T-helper 2 cell treated with Interferon-gamma antibody and Interleukin-4, amounts not matched to agents 5 μg/mL and 100 μg/mL, for 36 hours (primary cell): Measurements from ENCODE around the gene SETD1B.

Experiments used
- DNase-seq: peaks from one replicate; pipeline ENCODE4 v3.0.0; 2021; ENCODE audit warnings: low spot score
- H3K27ac Mint-ChIP-seq: one replicate; pipeline ENCODE4 v1.8.0; 2021; ENCODE audit warnings: mild to moderate bottlenecking, mixed read lengths
- H3K27me3 Mint-ChIP-seq: one replicate; pipeline ENCODE4 v1.8.0; 2021; ENCODE audit warnings: low read depth, mixed read lengths
- H3K36me3 Mint-ChIP-seq: one replicate; pipeline ENCODE4 v1.8.0; 2021; ENCODE audit warnings: low read depth, mixed read lengths
- H3K4me1 Mint-ChIP-seq: one replicate; pipeline ENCODE4 v1.8.0; 2021; ENCODE audit warnings: low read depth, mixed read lengths
- H3K4me3 Mint-ChIP-seq: one replicate; pipeline ENCODE4 v1.8.0; 2022; ENCODE audit warnings: mild to moderate bottlenecking, moderate library complexity, mixed read lengths
- H3K9me3 Mint-ChIP-seq: one replicate; pipeline ENCODE4 v1.8.0; 2021; ENCODE audit warnings: mixed read lengths

SETD1B gene

DNA sequence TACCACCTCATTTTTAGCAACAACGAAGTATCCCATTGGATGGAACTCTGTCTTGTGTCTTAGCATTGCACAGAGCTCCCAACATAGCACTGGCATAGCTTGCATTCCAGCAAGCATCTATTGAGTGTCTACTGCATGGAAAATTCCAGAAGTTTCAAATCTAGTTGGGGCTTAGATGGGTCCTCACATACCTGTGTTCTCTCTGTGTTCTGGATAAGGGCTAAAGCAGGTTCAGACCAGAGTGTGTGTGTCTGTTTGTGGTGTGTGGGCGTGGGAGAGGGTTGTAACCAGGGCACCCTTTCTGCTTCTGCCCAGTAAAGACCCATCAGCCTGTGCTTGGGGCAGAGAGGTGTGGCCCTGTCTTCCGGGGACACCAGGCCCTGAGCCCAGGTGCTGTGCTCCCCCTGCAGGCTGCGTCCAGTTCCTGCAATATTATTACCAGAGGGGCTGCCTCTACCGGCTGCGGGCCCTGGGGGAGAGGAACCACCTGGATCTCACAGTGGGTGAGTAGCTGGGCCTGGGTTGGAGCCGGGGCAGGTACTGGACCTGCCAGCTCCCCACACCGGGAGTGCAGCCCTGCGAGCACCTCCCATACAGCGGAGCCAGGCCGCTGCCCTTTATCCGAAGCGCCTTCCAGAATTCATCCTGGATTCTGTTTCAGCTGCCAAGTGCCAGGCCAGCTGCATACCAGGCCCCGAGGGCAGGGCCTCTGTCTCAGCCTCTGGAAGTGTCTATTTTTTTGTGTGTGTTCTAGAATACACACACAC, 30.6 kb upstream of the SETD1B start:
- peak overlapping the region; percentile 41 for H3K27ac Mint-ChIP-seq
- no peaks in the 10 kb centered on the region for H3K9me3 Mint-ChIP-seq
- peaks cover 6% of the 10 kb centered on the region for H3K4me1 Mint-ChIP-seq

GRCh38 chr12:121774968-121775474, 28.8 kb upstream of the SETD1B start:
- no peak for DNase-seq
- Mint-ChIP-seq H3K27me3 (no peaks in the 10 kb centered on the region), H3K4me3 (no peak overlapping the region), H3K9me3 (no peaks in the 10 kb centered on the region), H3K27ac (peak overlapping the region; percentile 36), H3K4me1 (peaks cover 6% of the 10 kb centered on the region), H3K36me3 (peaks cover 15% of the 10 kb centered on the region)

More for the DNA sequence above, 30.6 kb upstream of the SETD1B start:
- Mint-ChIP-seq H3K27me3 (no peaks in the 10 kb centered on the region), H3K36me3 (no peaks in the 10 kb centered on the region), H3K4me3 (no peak overlapping the region)
- peak; percentile 75 for DNase-seq

DNA sequence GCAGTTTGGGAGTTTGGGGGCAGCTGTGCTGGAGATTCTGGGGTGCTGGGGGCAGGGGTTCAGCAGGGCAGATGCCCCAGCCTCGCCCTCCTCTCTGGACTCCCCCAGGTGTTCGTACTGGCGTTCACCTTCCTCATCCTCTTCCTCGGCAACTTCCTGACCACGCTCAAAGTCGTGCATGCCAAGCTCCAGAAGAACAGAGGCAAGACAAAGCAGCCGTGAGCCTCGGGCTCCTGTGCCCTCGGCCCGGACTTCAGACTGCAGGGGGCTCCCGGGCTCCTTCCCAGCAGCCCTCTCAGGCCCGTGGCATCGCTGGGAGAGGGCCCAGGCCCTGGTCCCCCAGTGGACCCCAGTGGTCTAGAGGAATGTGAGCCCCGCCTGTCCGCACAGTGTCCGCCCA, 28.3 kb upstream of the SETD1B start:
- Mint-ChIP-seq H3K4me1 (peaks cover 6% of the 10 kb centered on the region), H3K36me3 (peaks cover 19% of the 10 kb centered on the region), H3K27me3 (no peaks in the 10 kb centered on the region), H3K9me3 (no peaks in the 10 kb centered on the region), H3K4me3 (no peak overlapping the region), H3K27ac (no peak overlapping the region)
- no peak for DNase-seq

GRCh38 chr12:121776190-121777098, 27.4 kb upstream of the SETD1B start:
- Mint-ChIP-seq H3K4me1 (peaks cover 11% of the 10 kb centered on the region), H3K36me3 (peaks cover 20% of the 10 kb centered on the region), H3K27me3 (no peaks in the 10 kb centered on the region), H3K4me3 (no peak overlapping the region), H3K27ac (no peak overlapping the region), H3K9me3 (no peaks in the 10 kb centered on the region)
- DNase-seq = peak; percentile 74

DNA sequence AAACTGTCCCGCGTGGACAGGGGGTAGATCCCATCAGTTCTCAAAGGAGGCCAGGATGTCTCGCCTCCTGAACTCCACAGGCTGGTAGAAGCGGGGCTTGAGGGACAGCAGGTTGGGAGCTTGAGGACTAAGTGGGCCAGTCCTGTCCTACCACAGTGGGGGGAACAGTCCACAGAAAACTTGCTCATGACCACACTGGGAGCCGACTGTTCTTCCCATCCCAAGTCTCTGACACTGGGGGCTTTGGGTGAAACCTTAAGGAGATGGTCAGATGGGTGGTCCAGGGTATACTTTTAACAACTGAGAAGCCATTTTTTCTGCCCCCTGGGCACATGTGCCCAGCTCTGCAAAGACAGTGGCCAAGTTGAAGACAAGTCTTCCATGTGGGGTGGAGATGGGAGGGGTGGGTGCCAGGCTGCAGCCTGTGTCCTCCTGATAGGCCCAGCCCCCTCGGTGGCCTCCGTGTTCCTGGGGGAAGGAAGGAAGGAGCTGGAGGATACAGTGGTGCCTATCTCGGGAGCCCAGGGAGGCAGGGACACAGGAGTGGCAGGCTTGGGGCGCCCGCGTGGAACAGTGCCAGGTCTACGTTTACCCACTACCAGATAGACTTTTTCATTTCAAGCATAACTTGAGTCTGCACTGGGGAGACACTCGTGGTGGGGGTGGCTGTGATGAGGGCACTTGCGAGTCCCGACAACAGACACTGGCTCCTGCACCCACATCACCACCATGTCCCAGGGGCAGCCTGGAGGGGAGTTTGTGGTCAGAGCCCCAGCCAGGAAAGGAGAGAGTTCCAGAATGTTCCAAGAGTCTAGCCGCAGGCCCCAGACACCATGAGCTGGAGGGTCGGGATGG, 25.0 kb upstream of the SETD1B start:
- H3K4me3 Mint-ChIP-seq = no peak overlapping the region
- H3K27ac Mint-ChIP-seq = peak overlapping the region; percentile 45
- DNase-seq = no peak
- H3K27me3 Mint-ChIP-seq = no peaks in the 10 kb centered on the region
- H3K4me1 Mint-ChIP-seq = peaks cover 21% of the 10 kb centered on the region
- H3K36me3 Mint-ChIP-seq = peaks cover 32% of the 10 kb centered on the region
- no peaks in the 10 kb centered on the region for H3K9me3 Mint-ChIP-seq

DNA sequence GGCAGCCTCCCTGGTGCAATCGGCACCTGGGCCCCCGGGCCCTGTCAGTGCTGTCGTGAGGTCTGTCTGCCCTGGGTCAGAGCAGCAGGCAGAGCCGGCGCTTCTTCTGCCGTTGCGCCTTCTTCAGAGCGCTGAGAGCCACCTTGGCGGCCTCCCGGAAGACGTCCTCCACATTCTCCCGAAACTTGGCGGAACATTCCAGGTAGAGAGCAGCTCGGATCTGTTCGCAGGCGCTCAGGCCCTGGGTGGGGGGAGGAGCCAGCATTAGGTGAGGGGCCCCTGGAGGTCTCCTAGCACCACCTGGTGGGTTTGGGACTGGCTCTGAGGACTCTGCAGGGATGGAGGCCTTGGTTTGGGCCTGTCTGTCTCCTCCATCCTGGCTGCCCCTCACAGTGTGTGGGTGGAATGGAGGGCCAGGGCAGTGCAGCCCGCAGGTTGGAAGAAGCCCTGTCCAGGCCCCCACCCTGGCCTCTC, 24.4 kb upstream of the SETD1B start:
- Mint-ChIP-seq H3K4me1 (peaks cover 27% of the 10 kb centered on the region), H3K9me3 (no peaks in the 10 kb centered on the region)

DNA sequence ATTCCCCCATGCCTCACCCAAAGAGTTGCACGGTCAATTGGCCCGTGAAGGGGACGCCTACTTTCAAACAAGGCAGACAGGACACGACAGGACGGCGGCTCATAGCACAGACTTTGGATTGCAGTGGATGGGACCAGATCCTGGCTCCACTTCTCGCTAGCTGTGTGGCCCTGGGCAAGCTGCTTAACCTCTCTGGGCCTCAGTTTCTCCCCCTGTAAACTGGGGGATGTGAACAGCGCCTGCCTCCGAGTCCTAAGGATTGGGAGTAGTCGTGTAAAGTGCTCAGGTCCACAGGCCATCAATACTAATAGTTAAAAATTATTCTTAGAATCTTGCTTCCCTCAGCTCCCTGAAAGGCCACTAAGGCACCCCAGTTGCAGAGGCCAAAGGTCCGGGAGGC, 23.4 kb upstream of the SETD1B start:
- H3K9me3 Mint-ChIP-seq = no peaks in the 10 kb centered on the region
- H3K36me3 Mint-ChIP-seq = peaks cover 41% of the 10 kb centered on the region
- no peak overlapping the region for H3K4me3 Mint-ChIP-seq

More for the DNA sequence above, 24.4 kb upstream of the SETD1B start:
- no peak overlapping the region for H3K4me3 Mint-ChIP-seq
- no peak overlapping the region for H3K27ac Mint-ChIP-seq
- peaks cover 36% of the 10 kb centered on the region for H3K36me3 Mint-ChIP-seq
- no peaks in the 10 kb centered on the region for H3K27me3 Mint-ChIP-seq
- DNase-seq = no peak

DNA sequence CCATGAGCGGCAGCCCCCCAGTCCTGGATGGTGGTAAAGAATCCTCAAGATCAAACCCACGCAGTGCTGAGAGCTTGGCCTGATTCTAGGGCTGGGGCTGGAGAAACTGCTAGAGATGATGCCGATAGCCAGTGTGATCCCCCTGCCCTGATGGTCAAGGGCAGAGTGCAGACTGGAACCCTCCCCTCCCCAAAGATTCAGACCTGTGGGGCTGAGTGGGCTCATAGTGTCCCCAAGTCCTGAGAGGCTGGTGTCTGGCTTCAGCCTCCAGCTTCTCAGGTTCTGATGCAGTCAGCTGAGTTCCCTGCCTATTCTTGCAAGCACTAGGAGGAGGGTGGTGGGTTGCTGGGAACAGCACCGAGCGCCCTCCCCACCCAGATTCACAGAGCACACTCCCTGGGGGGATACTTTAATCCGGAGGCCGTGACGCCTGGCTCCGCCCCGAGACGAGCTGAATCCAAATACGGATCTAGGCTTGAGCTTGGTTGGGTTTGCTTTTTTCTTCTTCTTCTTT, 22.3 kb upstream of the SETD1B start:
- Mint-ChIP-seq H3K36me3 (peaks cover 46% of the 10 kb centered on the region), H3K9me3 (no peaks in the 10 kb centered on the region), H3K27me3 (no peaks in the 10 kb centered on the region), H3K4me3 (peak overlapping the region; percentile 79), H3K27ac (peak overlapping the region; percentile 86), H3K4me1 (peaks cover 36% of the 10 kb centered on the region)
- no peak for DNase-seq

More for the DNA sequence above, 23.4 kb upstream of the SETD1B start:
- peak overlapping the region; percentile 70 for H3K27ac Mint-ChIP-seq
- H3K27me3 Mint-ChIP-seq = no peaks in the 10 kb centered on the region
- DNase-seq = no peak
- peaks cover 35% of the 10 kb centered on the region for H3K4me1 Mint-ChIP-seq

DNA sequence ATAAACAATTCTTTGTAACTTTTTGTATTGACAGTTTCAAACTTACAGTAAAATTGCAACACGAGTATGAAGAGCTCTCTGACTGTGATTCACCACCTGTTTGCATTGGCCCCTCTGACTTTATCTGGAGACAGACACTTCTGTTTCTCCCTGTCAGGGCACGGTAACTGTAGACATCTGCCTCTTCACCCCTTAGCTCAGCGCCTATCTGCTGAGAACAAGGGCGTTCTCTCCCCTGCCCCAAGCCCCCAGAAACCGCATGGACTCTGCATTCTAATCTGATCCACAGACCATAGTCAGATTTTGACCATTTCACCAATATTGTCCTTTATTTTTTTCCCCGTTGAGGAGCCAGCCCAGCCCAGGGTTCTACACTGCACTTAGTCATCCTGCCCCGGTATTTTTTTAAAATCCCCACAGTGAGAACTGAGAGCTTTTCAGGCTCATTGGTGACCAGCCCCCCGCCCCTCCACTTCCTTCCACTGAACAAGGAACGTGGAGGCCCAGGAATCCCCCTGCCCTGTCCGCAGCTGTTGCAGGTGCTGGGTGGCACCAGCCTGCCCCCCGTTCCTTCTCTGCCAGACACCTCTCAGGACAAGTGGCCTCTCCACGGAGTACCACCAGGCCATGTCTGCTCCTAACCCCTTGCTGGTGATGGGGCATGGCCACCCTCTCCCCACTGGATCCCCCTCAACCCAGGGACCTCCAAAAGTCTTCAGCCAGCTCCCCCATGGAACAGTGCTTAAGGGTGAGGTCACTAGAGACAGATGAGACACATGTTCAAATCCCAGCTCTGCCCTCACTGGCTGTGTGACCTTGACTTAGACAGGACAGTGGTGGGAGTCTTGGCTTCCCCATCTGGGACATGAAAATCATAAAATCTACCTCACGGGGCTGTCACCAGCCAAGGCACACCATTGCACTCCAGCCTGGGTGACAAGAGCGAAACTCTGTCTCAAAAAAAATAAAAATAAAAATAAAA, 21.5 kb upstream of the SETD1B start:
- Mint-ChIP-seq H3K27ac (peak overlapping the region; percentile 86), H3K4me1 (peaks cover 44% of the 10 kb centered on the region), H3K27me3 (no peaks in the 10 kb centered on the region), H3K36me3 (peaks cover 54% of the 10 kb centered on the region), H3K4me3 (peak overlapping the region; percentile 79), H3K9me3 (no peaks in the 10 kb centered on the region)
- DNase-seq = peak; percentile 72

DNA sequence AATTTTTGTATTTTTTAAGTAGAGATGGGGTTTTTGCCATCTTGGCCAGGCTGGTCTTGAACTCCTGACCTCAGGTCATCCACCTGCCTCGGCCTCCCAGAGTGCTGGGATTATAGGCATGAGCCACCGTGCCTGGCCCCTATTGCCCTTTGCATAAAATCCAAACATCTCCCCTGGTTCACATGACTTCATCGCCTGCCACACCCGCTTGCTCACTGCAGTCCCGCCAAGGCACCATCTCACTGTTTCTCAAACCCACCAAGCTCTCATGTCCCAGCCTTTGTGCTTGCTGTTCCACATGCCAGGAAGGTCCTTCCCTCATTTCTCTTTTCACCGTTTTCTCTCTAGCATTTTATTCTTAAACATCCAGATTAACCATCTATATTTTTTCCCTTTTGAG, 20.0 kb upstream of the SETD1B start:
- Mint-ChIP-seq H3K9me3 (no peaks in the 10 kb centered on the region), H3K27me3 (no peaks in the 10 kb centered on the region), H3K36me3 (peaks cover 59% of the 10 kb centered on the region), H3K4me3 (peak overlapping the region; percentile 52), H3K27ac (peak overlapping the region; percentile 86), H3K4me1 (peaks cover 56% of the 10 kb centered on the region)
- DNase-seq = no peak

GRCh38 chr12:121784460-121784859, 19.3 kb upstream of the SETD1B start:
- H3K4me3 Mint-ChIP-seq = peak overlapping the region; percentile 76
- H3K4me1 Mint-ChIP-seq = peaks cover 62% of the 10 kb centered on the region
- DNase-seq = no peak
- peaks cover 55% of the 10 kb centered on the region for H3K36me3 Mint-ChIP-seq
- H3K9me3 Mint-ChIP-seq = no peaks in the 10 kb centered on the region
- no peaks in the 10 kb centered on the region for H3K27me3 Mint-ChIP-seq
- H3K27ac Mint-ChIP-seq = peak overlapping the region; percentile 85

GRCh38 chr12:121786440-121786825, 17.4 kb upstream of the SETD1B start:
- peaks cover 63% of the 10 kb centered on the region for H3K36me3 Mint-ChIP-seq
- H3K27me3 Mint-ChIP-seq = no peaks in the 10 kb centered on the region
- peaks cover 76% of the 10 kb centered on the region for H3K4me1 Mint-ChIP-seq
- no peak for DNase-seq
- H3K27ac Mint-ChIP-seq = peak overlapping the region; percentile 100
- H3K4me3 Mint-ChIP-seq = peak overlapping the region; percentile 99
- no peaks in the 10 kb centered on the region for H3K9me3 Mint-ChIP-seq
